Right ventricle myocardium superior (tissue), 1 donor: Measurements from ENCODE around the gene HYCC2. TPM values are rescaled to one million over a fixed set of nuclear protein-coding genes. Genes with fewer than 3 reads are reported as not detected.
"Not testable (repeated sequence)": the region's sequence is repeated elsewhere in the genome, so short reads cannot be mapped to it uniquely, and the experiment has no call there.

ENCODE experiments used
- ATAC-seq: fragments of 200-7000 bp; cut with Tn5 transposase; one replicate; pipeline ENCODE4 v1.9.1; 2020; ENCODE audit warnings: mild to moderate bottlenecking; ENCODE audit not compliant: poor library complexity
- DNase-seq: peaks from one replicate; pipeline ENCODE4 v3.0.0-alpha.2; 2020
- intact Hi-C: fragments of 100-400 bp; cut with DNase I; formaldehyde crosslinking; loops from one replicate; pipeline ENCODE4 v1.11.2; 2022
- total RNA-seq: library from RNA; stranded (reverse); fragmentation: NEBNext Ultra II Directional; extraction: Animal tissue kit (Norgen Biotek cat#: 25700); gene quantifications from one replicate; pipeline ENCODE4 v1.2.1, GENCODE V29; 2021
- donor health status: DM: no; HTN: yes; CAD: no; lungs with severe emphysema.

Gene HYCC2
- total RNA-seq, 1 donor from 2014 or later: 12.0 TPM

DNA sequence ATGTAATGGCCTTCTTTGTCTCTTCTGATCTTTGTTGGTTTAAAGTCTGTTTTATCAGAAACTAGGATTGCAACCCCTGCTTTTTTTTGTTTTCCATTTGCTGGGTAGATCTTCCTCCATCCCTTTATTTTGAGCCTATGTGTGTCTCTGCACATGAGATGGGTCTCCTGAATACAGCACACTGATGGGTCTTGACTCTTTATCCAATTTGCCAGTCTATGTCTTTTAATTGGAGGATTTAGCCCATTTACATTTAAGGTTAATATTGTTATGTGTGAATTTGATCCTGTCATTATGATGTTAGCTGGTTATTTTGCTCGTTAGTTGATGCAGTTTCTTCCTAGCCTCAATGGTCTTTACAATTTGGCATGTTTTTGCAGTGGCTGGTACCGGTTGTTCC lies 37.1 kb downstream of the HYCC2 start:
- intact Hi-C loops, DNase-seq, ATAC-seq: not testable (repeated sequence)

DNA sequence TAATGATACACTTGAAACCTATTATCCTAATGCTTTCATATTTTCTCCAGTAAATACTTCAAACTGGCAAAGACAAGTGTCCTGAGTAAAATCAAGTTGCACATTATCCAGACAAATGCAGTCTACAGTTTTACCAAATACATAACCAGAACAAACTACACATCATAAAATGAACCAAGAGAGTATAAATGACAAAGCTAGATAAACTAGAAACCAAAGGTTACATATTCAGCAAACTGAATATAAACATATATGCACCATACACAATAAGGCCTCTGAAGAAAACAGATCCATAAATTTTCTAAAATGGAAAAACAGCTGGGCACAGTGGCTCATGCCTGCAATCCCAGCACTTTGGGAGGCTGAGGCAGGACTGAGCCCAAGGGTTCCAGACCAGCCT lies 47.0 kb downstream of the HYCC2 start:
- intact Hi-C loops: no loop called here
- DNase-seq: no peak
- ATAC-seq: no peak

DNA sequence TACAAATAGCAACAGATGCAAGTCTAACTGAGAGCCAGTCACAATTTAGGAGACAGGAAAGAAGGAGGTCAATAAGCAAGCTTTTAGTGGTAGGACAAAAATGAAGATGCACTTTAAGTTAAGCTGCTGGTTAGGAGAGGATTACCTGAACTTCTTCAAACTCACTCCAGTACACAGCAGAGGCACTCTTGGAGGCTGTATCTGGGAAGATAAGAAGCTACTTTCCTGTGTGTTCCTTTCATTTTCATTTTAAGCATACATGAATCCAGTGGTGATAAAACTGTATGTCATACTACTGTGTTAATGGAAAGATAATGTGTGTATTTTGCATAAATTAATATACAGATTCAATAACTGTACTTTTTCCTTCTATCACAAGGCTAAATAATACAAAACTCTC lies 49.6 kb downstream of the HYCC2 start:
- intact Hi-C loops: no loop called here
- DNase-seq: no peak
- ATAC-seq: no peak

Other genes starting within 250 kb of the HYCC2 start
- gene CLK1, start 207.0 kb downstream of the HYCC2 start, total RNA-seq: 44.1 TPM
- 27.9 TPM for gene PPIL3, start 182.6 kb downstream of the HYCC2 start, total RNA-seq
- gene NIF3L1, start 182.3 kb downstream of the HYCC2 start, total RNA-seq: 15.3 TPM
- gene ORC2, start 108.0 kb downstream of the HYCC2 start, total RNA-seq: 20.4 TPM
- 541 TPM for gene NDUFB3, start 330 bp upstream of the HYCC2 start, total RNA-seq
- 251 TPM for gene CFLAR, start 44.5 kb upstream of the HYCC2 start, total RNA-seq
- gene CASP10, start 111.5 kb upstream of the HYCC2 start, total RNA-seq: 5.4 TPM
- gene CASP8, start 188.9 kb upstream of the HYCC2 start, total RNA-seq: 2.8 TPM